Measurements from ENCODE around the gene SIAH1. TPM values are rescaled to one million over a fixed set of nuclear protein-coding genes. Genes with fewer than 3 reads are reported as not detected.
"Not testable (repeated sequence)": the region's sequence is repeated elsewhere in the genome, so short reads cannot be mapped to it uniquely, and the experiment has no call there.

SIAH1 gene
- total RNA-seq, 4 donors from 2014 or later: 21.6 to 31.0 (median 25.9) TPM

DNA sequence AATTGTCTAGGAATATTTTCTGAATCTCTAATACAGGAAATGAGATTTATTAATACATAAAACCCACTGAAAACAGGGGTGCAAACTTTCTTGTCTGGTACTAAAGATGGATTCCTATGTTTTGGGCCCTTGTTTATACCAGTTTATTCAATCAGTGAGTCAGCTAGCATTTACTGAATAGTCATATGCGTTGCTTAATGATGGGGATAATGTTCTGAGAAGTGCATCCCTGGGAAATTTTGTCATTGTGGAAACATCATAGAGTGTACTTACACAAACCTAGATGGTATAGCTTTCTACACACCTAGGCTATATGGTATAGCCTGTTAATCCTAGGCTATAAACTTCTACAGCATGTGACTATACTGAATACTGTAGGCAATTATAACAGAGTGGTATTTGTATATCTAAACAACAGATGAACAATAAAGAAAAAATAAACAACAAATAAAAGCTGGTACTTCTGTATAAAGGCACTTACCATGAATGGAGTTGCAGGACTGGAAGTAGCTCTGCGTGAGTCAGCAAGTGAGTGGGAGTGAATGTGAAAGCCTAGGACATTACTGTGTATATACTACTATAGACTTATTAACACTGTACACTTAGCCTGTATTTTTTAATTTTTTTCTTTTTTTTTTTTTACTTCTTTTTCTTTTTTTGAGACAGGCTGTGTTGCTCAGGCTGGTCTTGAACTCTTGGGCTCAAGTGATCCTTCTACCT lies 63.7 kb downstream of the SIAH1 start:
- Histone ChIP-seq H3K27me3 (no peaks in the 10 kb centered on the region), H3K4me1 (peaks cover 14 to 28% (median 22%) of the 10 kb centered on the region in 4 donors), H3K27ac (replicated peaks in 1 of 4) (no peak overlapping the region), H3K36me3 (peaks cover 0 to 19% (median 0%) of the 10 kb centered on the region in 4 donors), H3K9me3 (no peaks in the 10 kb centered on the region), H3K4me3 (no peak overlapping the region)
- TF ChIP-seq POLR2AphosphoS5 (IDR thresholded peaks at IDR 0.05) (no peak), POLR2A (IDR thresholded peaks at IDR 0.05; ENCODE audit: low read depth) (no peak), EP300 (IDR thresholded peaks at IDR 0.05) (no peak)
- TF ChIP-seq, protein P1, sequence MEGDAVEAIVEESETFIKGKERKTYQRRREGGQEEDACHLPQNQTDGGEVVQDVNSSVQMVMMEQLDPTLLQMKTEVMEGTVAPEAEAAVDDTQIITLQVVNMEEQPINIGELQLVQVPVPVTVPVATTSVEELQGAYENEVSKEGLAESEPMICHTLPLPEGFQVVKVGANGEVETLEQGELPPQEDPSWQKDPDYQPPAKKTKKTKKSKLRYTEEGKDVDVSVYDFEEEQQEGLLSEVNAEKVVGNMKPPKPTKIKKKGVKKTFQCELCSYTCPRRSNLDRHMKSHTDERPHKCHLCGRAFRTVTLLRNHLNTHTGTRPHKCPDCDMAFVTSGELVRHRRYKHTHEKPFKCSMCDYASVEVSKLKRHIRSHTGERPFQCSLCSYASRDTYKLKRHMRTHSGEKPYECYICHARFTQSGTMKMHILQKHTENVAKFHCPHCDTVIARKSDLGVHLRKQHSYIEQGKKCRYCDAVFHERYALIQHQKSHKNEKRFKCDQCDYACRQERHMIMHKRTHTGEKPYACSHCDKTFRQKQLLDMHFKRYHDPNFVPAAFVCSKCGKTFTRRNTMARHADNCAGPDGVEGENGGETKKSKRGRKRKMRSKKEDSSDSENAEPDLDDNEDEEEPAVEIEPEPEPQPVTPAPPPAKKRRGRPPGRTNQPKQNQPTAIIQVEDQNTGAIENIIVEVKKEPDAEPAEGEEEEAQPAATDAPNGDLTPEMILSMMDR (IDR thresholded peaks at IDR 0.05): no peak
- intact Hi-C loops (cut with DNase I): no loop called here
- 91% methylated on average over 2 of the region's 2 CpGs for WGBS
- no peak for DNase-seq (ENCODE audit: extremely low spot score)

DNA sequence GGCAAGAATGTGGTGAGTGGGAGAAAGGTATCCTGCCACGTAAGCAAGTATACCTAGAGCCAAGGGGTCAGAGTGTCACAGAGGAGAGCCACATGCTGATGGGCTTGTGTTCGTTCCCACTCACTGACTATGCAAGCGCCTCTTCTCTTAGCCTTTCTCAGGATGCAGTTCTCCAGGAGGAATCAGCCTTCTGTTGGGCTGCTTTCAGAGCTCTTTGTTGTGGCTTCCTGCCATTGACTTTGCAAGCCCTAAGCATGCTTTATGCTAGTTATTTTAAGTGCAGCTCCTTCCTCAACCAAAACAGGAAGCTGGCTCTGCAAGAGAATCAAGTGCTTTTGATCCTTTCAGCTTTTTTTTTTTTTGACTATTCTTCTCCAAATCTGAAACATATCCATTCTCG lies 66.6 kb downstream of the SIAH1 start:
- H3K36me3 ChIP-seq: peaks cover 0 to 22% (median under 1%) of the 10 kb centered on the region in 4 donors
- peaks cover 0 to 1% (median 0%) of the 10 kb centered on the region in 4 donors for H3K9me3 ChIP-seq
- no peak overlapping the region for H3K4me3 ChIP-seq
- no peak for DNase-seq (ENCODE audit: extremely low spot score)
- WGBS: 59% methylated on average over 4 of the region's 4 CpGs
- H3K4me1 ChIP-seq: peaks cover 14 to 28% (median 22%) of the 10 kb centered on the region in 4 donors
- peak overlapping the region in 2 of 4 donors; percentile 9 to 47 for H3K27ac ChIP-seq (replicated peaks in 1 of 4)
- intact Hi-C loops (cut with DNase I): no loop called here
- TF ChIP-seq EP300 (IDR thresholded peaks at IDR 0.05) (no peak), POLR2A (IDR thresholded peaks at IDR 0.05; ENCODE audit: low read depth) (no peak), POLR2AphosphoS5 (IDR thresholded peaks at IDR 0.05) (no peak)
- TF ChIP-seq, protein P1 (IDR thresholded peaks at IDR 0.05): no peak
- no peaks in the 10 kb centered on the region for H3K27me3 ChIP-seq

DNA sequence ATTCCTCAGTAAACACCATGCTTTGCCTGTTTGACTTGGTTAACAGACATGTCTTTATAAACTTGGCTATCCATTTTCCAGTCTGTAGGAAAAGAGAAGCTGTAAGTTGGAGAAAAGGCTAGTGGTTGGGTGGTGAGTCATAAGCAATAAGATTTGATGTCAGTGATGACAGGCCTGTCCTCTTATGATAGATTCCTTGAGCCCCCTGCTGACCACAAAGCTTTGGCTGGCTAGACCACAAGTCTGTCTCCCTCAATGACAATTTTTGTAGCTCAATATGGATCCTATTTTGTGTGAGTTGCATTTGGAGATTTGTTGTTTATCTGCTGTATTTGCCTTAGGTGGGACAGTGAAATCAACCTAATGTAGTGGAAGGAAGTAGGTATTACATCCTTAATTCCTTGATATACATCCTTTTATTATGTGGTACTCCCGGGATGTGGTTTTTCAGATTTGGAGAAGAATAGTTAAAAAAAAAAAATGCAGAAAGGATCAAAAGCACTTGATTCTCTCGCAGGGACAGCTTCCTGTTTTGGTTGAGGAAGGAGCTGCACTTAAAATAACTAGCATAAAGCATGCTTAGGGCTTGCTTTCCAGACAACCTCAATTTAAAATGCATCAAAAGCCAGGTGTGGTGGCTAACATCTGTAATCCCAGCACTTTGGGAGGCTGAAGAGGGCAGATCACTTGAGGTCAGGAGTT lies 67.4 kb downstream of the SIAH1 start:
- Histone ChIP-seq H3K4me3 (no peak overlapping the region), H3K4me1 (peaks cover 14 to 28% (median 22%) of the 10 kb centered on the region in 4 donors), H3K9me3 (peaks cover 0 to 10% (median 0%) of the 10 kb centered on the region in 4 donors), H3K27ac (replicated peaks in 1 of 4) (no peak overlapping the region), H3K36me3 (peaks cover 0 to 27% (median 8%) of the 10 kb centered on the region in 4 donors), H3K27me3 (no peaks in the 10 kb centered on the region)
- WGBS: 75% methylated on average over 2 of the region's 2 CpGs
- TF ChIP-seq, protein P1 (IDR thresholded peaks at IDR 0.05): no peak
- TF ChIP-seq EP300 (IDR thresholded peaks at IDR 0.05): no peak
- TF ChIP-seq POLR2A (IDR thresholded peaks at IDR 0.05; ENCODE audit: low read depth): no peak
- no peak for TF ChIP-seq POLR2AphosphoS5 (IDR thresholded peaks at IDR 0.05)
- no peak for DNase-seq (ENCODE audit: extremely low spot score)
- intact Hi-C loops (cut with DNase I): no loop called here

DNA sequence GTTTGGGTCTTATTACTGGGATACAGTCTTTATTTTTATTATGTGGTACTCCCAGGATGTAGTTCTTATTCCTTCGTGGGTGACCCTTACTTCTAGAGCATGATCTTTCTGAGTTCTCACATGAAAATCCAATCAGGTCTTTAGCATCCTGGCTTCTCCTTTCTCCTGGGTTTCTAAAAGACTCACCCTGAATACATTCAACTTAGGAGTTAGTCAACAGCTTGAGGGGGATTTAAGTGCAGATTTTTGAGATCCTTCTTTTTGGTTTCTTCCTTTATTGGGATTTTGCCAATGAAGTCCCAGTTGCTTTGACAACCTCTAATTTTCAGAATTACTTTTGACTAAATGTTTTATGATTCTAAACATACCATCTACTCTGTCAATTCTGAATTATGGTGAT lies 68.2 kb downstream of the SIAH1 start:
- H3K27ac ChIP-seq (replicated peaks in 1 of 4): no peak overlapping the region
- WGBS: 100% methylated on average over 1 of the region's 1 CpG
- H3K9me3 ChIP-seq: peaks cover 0 to 14% (median 1%) of the 10 kb centered on the region in 4 donors
- H3K4me1 ChIP-seq: peaks cover 14 to 26% (median 22%) of the 10 kb centered on the region in 4 donors
- H3K36me3 ChIP-seq: peaks cover 0 to 24% (median 12%) of the 10 kb centered on the region in 4 donors
- H3K27me3 ChIP-seq: no peaks in the 10 kb centered on the region
- intact Hi-C loops (cut with DNase I): no loop called here
- no peak overlapping the region for H3K4me3 ChIP-seq
- DNase-seq (ENCODE audit: extremely low spot score): no peak
- TF ChIP-seq POLR2AphosphoS5 (IDR thresholded peaks at IDR 0.05) (no peak), EP300 (IDR thresholded peaks at IDR 0.05) (no peak), POLR2A (IDR thresholded peaks at IDR 0.05; ENCODE audit: low read depth) (no peak)
- TF ChIP-seq, protein P1 (IDR thresholded peaks at IDR 0.05): no peak

DNA sequence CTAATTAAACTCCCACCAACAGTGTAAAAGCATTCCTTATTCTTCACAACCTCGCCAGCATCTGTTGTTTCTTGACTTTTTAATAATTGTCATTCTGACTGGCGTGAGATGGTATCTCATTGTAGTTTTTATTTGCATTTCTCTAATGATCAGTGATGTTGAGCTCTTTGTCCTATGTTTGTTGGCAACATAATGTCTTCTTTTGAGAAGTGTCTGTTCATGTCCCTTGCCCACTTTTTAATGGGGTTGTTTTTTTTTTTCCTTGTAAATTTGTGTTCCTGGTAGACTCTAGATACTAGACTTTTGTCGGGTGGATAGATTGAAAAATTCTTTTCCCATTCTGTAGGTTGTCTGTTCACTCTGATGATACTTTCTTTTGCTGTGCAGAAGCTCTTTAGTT lies 71.3 kb downstream of the SIAH1 start:
- H3K4me1 ChIP-seq: peaks cover 9 to 14% (median 12%) of the 10 kb centered on the region in 4 donors
- DNase-seq (ENCODE audit: extremely low spot score); H3K27ac ChIP-seq (replicated peaks in 1 of 4); H3K27me3 ChIP-seq; H3K4me3 ChIP-seq; intact Hi-C loops (cut with DNase I): not testable (repeated sequence)
- WGBS: 98% methylated on average over 3 of the region's 3 CpGs
- H3K36me3 ChIP-seq: peaks cover 13 to 51% (median 30%) of the 10 kb centered on the region in 4 donors
- peaks cover 0 to 35% (median 29%) of the 10 kb centered on the region in 4 donors for H3K9me3 ChIP-seq
